Kidney epithelial cell (primary cell): ENCODE measurements around the gene ISM1. TPM values are rescaled to one million over a fixed set of nuclear protein-coding genes. Genes with fewer than 3 reads are reported as not detected.

Experiments
- DNase-seq: peaks from one replicate; pipeline ENCODE4 v3.0.0-alpha.2; 2010; ENCODE audit warnings: low read depth
- H3K27me3 ChIP-seq: 2 replicates; pipeline ENCODE4 v1.6.0; 2011; ENCODE audit warnings: low read length; ENCODE audit not compliant: control insufficient read depth, insufficient read depth
- H3K36me3 ChIP-seq: 2 replicates; pipeline ENCODE4 v1.5.1; 2011; ENCODE audit warnings: low read length; ENCODE audit not compliant: control insufficient read depth, insufficient read depth
- H3K4me3 ChIP-seq: 2 replicates; pipeline ENCODE4 v1.5.1; 2011; ENCODE audit warnings: low read depth, mild to moderate bottlenecking, control low read depth, low read length
- CTCF ChIP-seq: IDR thresholded peaks from 2 replicates; pipeline ENCODE4 v1.5.1; 2011; ENCODE audit warnings: mild to moderate bottlenecking, moderate library complexity, low read length, control low read depth, inconsistent platforms; ENCODE audit not compliant: insufficient read depth, poor library complexity, severe bottlenecking
- total RNA-seq: library from RNA; depleted of rRNA; stranded (reverse); fragments of >200 nt; gene quantifications from 2 replicates; pipeline ENCODE4 v1.2.3, GENCODE V29; 2015

Gene ISM1
- total RNA-seq, 1 donor from 2014 or later, result not detected

- TF ChIP-seq CTCF, result no peak
- H3K27me3 ChIP-seq, result no peaks in the 10 kb centered on the region
- no peak overlapping the region for H3K4me3 ChIP-seq
These were observed 30.2 kb downstream of the ISM1 start for GRCh38 chr20:13251106-13251903.

GRCh38 chr20:13251904-13252297 is 30.8 kb downstream of the ISM1 start:
- no peak for DNase-seq
- H3K4me3 ChIP-seq, result no peak overlapping the region

More at GRCh38 chr20:13251106-13251903, 30.2 kb downstream of the ISM1 start:
- no peak for DNase-seq
- no peaks in the 10 kb centered on the region for H3K36me3 ChIP-seq

GRCh38 chr20:13255356-13255755 is 34.3 kb downstream of the ISM1 start:
- DNase-seq, result no peak
- H3K27me3 ChIP-seq, result no peaks in the 10 kb centered on the region
- H3K36me3 ChIP-seq, result no peaks in the 10 kb centered on the region
- TF ChIP-seq CTCF, result no peak
- H3K4me3 ChIP-seq, result no peak overlapping the region

More at GRCh38 chr20:13251904-13252297, 30.8 kb downstream of the ISM1 start:
- H3K27me3 ChIP-seq, result no peaks in the 10 kb centered on the region
- TF ChIP-seq CTCF, result no peak
- no peaks in the 10 kb centered on the region for H3K36me3 ChIP-seq

- no peaks in the 10 kb centered on the region for H3K27me3 ChIP-seq
- H3K36me3 ChIP-seq, result no peaks in the 10 kb centered on the region
- H3K4me3 ChIP-seq, result no peak overlapping the region
- DNase-seq, result no peak
- TF ChIP-seq CTCF, result no peak
These were observed 35.5 kb downstream of the ISM1 start for GRCh38 chr20:13256606-13257005.

GRCh38 chr20:13259921-13260320 is 38.8 kb downstream of the ISM1 start:
- H3K27me3 ChIP-seq, result no peaks in the 10 kb centered on the region
- H3K4me3 ChIP-seq, result no peak overlapping the region
- H3K36me3 ChIP-seq, result no peaks in the 10 kb centered on the region
- no peak for DNase-seq
- no peak for TF ChIP-seq CTCF

- TF ChIP-seq CTCF, result no peak
- no peak for DNase-seq
- Histone ChIP-seq H3K27me3 (no peaks in the 10 kb centered on the region), H3K4me3 (no peak overlapping the region), H3K36me3 (no peaks in the 10 kb centered on the region)
These were observed 39.7 kb downstream of the ISM1 start for GRCh38 chr20:13260650-13261279.
